K562 (cell line): ENCODE data around the gene ZMYM4.

Source experiments
- GTF2A2 ChIP-seq: IDR thresholded peaks from 2 replicates; pipeline ENCODE4 v1.6.1; 2016; ENCODE audit warnings: mild to moderate bottlenecking, missing genetic modification characterization, missing compliant biosample characterization
- SPI1 ChIP-seq: IDR thresholded peaks from 2 replicates; pipeline ENCODE4 v1.6.1; 2011; ENCODE audit warnings: low read depth, low read length, control low read depth, borderline replicate concordance
- TF ChIP-seq, protein P1 (sequence below): sonication (generic); formaldehyde crosslinking; IDR thresholded peaks from 2 replicates; pipeline ENCODE4 v1.8.1; 2023; ENCODE audit warnings: mild to moderate bottlenecking, missing genetic modification reagents
- TF ChIP-seq, protein P2 (sequence below), 3 experiments: IDR thresholded peaks in 2 of 3; conservative IDR thresholded peaks in 1 of 3; 2 replicates each; pipeline ENCODE4 v1.5.1; 2011 to 2012; ENCODE audit warnings: low read length in 3 of 3, mild to moderate bottlenecking in 3 of 3, control low read depth in 2 of 3, improper control_type of control experiment in 1 of 3, inconsistent platforms in 1 of 3, low read depth in 1 of 3, mixed read lengths in 1 of 3, moderate library complexity in 1 of 3; ENCODE audit not compliant: insufficient read depth in 2 of 3

DNA sequence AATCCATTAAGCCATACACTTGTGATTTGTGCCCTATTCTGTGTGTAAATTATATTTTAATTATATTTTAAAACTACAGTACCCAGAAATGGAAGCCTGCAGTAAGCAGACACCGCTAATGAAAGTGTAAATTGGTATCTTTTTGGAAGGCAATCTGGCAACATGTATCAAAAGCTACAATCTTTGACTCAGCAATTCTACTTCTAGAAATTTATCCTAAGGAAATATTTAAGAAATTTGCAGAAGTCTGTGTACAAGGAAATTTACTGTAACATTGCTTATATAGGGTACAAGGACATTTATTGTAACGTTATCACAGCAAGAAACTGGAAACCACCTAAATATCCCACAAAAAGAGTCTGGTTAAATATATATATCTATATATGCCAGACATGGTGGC is 14.6 kb upstream of the ZMYM4 start:
- TF ChIP-seq, protein P1, sequence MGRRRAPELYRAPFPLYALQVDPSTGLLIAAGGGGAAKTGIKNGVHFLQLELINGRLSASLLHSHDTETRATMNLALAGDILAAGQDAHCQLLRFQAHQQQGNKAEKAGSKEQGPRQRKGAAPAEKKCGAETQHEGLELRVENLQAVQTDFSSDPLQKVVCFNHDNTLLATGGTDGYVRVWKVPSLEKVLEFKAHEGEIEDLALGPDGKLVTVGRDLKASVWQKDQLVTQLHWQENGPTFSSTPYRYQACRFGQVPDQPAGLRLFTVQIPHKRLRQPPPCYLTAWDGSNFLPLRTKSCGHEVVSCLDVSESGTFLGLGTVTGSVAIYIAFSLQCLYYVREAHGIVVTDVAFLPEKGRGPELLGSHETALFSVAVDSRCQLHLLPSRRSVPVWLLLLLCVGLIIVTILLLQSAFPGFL (CRISPR knock-in tag): no peak
- TF ChIP-seq SPI1 (no peak), GTF2A2 (tag) (no peak)
- TF ChIP-seq, protein P2, sequence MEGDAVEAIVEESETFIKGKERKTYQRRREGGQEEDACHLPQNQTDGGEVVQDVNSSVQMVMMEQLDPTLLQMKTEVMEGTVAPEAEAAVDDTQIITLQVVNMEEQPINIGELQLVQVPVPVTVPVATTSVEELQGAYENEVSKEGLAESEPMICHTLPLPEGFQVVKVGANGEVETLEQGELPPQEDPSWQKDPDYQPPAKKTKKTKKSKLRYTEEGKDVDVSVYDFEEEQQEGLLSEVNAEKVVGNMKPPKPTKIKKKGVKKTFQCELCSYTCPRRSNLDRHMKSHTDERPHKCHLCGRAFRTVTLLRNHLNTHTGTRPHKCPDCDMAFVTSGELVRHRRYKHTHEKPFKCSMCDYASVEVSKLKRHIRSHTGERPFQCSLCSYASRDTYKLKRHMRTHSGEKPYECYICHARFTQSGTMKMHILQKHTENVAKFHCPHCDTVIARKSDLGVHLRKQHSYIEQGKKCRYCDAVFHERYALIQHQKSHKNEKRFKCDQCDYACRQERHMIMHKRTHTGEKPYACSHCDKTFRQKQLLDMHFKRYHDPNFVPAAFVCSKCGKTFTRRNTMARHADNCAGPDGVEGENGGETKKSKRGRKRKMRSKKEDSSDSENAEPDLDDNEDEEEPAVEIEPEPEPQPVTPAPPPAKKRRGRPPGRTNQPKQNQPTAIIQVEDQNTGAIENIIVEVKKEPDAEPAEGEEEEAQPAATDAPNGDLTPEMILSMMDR (IDR thresholded peaks at IDR 0.05 in 2 of 3, conservative IDR thresholded peaks at IDR 0.05 in 1 of 3; ENCODE audit: insufficient read depth in 2 of 3, low read depth in 1 of 3, low read length in 3 of 3): no peak
